SIG-M5 treated with dmso at 0.1 percent for 504 hours (cell line): ENCODE results near the gene CYTH1.

Experiments
- DNase-seq: peaks from one replicate; lab custom pipeline; 2025; ENCODE audit not compliant: unreplicated experiment; lab: John Stamatoyannopoulos, UW

The CYTH1 gene

GRCh38 chr17:78694805-78695531 is 87.1 kb downstream of the CYTH1 start:
- no peak for DNase-seq

DNA sequence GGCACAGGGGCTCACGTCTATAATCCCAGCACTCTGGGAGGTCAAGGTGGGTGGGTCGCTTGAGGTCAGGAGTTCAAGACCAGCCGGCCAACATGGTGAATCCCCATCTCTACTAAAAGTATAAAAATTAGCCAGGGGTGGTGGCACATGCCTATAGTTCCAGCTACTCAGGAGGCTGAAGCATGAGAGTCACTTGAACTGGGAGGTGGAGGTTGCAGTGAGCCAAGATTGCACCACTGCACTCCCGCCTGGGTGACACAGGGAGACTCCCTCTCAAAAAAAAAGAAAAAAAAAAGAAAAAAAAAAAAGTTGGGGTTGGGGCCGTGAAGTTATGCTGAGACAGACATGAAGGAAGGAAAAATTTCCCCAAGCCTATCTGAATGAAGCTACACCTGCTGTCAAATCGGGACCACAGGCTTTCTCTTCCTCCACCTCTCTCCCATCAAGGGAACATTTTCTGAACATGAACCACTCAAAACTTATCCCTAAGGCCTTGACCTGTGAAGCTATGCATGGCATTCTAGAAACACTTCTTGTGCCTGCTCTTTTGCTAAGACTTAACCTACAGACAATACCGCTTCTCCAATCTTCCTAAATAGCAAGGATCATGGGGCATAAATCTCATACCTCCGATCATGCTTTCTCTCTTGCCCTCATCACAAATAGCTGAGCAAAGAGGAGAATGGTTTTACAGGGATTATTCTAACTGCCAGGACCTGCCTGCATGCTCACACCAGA is 88.6 kb downstream of the CYTH1 start:
- DNase-seq = no peak

DNA sequence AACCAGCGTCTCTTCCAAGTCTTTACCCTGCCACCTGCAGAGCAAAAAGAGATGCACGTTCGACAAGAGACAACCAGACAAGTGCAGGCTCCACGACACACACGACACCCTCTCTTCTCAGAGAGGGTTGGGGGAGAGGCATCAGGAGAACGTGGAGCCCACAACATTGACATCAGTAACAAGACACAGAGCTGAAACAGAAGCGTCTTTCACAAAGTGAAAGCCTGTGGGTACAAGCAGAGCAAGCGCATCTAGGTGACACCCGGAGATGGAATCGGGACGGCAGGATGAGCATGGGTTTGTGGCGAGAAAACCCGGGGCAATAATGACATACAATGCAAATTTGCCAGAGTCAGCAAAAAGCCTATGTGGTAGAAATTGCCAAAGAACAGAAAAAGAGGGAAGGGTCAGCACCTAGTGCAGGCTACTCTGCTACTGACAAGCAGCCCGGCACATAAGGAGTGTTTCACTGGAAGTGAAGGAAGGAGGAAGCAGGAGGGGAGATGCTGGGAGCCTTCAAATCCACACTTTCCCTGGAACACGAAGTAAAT is 89.5 kb downstream of the CYTH1 start:
- DNase-seq = no peak

DNA sequence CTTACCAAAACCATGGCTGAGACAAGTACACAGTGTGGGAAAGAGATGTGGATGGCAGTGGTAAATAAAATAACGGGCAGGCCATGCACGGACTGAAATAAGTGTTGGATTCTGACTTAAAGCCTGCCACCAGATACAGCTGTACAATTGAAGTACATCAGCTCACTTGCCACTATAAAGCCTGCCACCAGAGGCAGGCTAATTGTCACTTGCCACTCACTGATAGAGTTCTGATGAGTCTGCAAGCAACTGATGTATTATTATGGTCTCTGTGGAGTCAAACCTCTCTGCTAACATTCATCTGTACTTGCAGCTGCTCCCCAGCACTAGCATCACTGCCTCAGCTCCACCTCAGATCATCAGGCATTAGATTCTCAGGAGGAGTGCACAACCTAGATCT is 93.0 kb downstream of the CYTH1 start:
- no peak for DNase-seq

GRCh38 chr17:78687944-78688343 is 94.1 kb downstream of the CYTH1 start:
- DNase-seq = no peak

GRCh38 chr17:78687125-78687524 is 94.9 kb downstream of the CYTH1 start:
- DNase-seq = no peak

GRCh38 chr17:78684026-78684425 is 98.0 kb downstream of the CYTH1 start:
- no peak for DNase-seq

DNA sequence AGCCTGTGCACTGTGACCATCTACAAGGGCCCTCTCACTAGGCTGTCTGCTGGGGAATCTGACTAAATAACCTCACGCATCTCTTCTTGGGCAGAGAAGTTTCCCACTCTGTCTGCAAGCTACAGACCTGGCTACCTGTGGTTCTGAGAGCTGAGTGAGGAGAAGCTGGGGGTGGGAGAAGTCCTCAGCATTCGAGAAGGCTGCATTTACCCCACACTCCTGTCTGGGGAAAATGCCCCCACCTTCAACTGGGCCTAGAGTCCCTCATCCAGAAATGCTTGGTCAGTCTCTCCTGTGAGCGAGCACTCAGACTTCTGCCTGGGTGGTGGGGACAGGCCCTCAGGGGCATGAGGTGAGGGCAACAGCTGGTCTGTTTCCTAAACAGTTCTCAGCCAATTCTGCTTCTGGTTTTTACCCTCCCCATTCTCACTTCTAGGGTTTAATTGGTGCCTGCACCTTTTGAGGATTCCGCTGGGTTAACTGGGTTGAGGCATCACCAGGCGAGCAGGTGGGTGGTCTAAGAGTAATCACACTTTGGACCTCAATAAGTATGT is 98.6 kb downstream of the CYTH1 start:
- DNase-seq = no peak

- DNase-seq = no peak
Measured at GRCh38 chr17:78682363-78682762, 99.7 kb downstream of the CYTH1 start.

DNA sequence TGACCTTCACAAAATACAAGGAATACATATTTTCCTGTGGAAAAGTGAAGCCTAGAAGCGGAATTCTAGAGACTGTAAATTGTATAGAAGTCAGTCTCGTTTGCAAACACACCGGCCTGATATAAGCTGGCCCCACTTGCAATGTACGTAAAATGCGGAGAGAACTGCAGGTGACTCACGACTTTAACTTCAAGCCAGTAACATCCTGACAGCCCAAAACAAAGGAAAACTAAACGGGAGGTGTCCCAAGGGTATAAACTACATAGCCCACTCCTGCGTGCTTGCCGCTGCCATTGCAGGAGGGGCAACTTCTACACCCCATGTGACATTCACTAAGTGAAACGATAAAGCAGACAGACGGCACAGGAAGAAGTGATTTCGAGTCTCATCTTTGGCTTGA is 101.6 kb downstream of the CYTH1 start:
- no peak for DNase-seq

DNA sequence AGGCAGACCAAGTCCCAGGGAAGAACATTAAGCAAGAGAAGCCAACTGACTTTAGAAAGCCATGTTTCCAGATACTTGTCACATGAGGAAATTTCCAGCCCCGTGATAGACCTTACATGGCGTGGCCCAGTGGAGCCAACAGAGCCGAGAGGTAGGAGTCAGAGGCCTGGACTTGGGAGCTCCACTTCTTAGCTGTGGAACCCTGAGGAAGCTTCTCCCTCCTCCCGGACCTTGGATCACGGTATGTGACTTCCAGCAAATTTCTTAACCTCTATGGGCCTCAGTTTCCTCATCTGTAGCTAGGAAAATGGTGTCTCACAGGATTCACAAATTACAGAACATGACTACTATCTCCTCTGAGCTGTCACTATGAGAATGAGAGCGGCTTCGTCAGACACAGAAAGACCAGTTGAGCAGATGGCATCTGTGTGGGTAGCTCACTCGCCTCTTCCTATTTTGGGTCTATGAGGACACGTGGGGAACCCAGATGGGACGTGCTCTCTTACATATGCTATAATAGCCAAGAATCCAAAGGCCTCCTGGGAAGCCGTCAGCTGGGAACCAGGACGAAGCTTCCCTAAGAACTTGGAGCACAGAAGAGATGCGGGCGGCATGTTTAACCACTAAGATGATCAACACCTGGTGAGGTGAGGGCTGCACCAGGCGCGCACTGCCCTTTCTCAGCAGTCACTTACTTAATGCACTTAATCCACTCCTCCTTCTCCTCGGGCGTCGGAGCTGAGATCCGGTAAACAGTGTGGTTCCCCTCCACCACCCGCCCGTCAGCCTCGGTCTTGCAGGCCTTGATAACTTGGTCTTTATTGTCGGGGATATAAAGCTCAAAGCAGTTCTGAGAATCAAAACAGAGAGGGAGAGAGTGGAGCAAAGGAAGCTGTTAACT is 102.3 kb downstream of the CYTH1 start:
- no peak for DNase-seq

DNA sequence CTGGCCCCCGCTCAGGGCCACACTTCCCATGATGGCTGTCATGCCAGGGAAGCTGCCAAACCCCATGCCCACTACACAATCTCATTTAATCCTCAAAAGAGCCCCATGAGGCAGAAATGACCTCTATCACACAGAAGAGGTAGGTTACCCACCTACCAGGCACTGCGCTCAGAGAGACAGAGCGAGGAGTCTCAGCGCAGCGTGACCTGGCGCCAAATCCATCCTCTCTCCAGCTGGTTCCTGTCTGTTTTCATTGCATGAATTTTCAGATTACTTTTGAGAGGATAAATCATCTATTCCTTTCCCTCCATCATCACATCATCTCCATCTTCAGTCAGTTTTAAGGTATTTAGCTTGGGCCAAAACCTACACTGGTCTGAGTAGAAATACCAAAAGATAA is 103.4 kb downstream of the CYTH1 start:
- DNase-seq = no peak

- no peak for DNase-seq
Measured at GRCh38 chr17:78678222-78678557, 103.9 kb downstream of the CYTH1 start.

DNA sequence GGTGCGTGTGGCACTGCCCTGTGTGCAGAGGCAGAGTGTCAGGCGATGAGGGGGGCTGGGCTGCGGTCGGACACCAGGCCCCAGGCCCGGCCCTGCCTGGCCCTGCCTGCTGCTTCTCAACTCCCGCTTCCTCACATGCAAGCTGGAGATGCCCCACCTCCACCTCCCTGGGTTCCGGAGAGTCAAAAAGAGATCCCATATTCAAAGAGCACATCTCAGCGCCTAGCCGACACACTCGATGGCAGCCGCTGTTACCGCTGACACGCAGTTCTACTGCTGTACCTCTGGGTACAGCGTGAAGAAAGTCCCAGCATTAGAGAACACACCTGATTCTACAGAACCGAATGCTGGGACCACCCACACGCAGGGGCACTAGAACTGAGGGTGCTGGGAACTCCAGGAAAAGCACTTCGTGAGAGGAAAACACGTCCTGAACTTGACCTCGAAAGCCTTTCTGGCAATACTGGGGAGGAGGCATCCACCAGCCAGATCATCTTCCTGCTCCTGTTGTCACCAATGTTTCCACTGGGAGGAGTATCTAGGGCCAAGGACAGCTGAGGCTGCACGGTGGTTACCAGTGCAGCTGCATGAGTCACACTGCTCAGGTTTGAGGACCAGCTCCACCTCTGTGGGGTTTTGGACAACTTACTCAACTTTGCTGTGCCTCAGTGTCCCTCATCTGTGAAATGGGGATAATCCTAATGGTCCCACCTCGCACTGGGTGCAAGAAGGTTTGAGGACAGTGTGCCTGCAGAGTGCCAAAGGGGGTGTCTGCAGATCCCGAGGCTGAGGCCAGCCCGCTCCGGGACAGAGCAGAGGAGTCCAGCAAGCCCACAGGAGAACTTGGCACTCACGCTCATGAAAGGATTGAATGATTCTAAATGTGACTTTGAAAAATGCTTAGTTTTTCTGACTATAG is 104.5 kb downstream of the CYTH1 start:
- no peak for DNase-seq

DNA sequence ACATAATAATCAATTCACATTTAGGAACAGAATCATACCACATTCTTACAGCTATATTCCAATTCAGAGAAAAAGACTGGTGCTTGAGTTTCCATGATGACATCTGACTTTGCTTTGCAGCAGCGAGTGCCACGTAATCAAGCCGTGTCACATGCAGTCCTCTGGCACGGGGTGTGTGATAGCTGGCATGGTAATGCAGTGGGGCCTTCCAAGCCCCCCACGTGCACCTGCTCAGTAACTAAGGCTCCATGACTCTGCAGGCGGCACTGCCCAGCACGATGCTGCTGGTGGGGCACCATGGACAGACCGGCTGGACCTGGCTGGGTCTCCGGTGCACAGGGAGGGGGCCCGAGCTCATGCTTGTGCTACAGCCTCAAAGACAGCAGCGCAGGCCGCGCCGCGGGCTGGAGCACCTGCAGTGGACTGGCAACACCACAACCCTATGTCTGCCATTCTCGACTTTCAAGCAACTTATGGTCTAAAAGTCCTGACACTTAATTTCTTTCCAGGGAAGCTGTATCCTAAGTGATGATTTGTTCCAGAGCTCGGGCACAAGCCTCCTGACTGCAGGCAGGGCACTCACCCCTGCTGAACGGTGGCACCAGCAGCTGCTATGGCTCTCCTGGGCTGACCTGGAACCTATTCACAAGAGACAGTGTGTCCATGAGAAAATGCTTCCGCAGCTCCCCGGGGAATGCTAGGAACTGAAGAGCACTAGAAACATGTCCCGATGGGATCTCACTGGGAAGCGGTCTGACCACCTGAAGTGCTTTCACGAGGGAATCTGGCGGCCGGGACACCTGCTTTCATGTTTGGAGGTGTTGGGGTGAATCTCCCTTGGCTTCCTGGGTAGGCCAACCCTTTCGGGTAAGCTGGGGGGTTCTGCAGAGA is 105.4 kb downstream of the CYTH1 start:
- DNase-seq = no peak

GRCh38 chr17:78675836-78676235 is 106.2 kb downstream of the CYTH1 start:
- no peak for DNase-seq

GRCh38 chr17:78675316-78675616 is 106.8 kb downstream of the CYTH1 start:
- DNase-seq = no peak

DNA sequence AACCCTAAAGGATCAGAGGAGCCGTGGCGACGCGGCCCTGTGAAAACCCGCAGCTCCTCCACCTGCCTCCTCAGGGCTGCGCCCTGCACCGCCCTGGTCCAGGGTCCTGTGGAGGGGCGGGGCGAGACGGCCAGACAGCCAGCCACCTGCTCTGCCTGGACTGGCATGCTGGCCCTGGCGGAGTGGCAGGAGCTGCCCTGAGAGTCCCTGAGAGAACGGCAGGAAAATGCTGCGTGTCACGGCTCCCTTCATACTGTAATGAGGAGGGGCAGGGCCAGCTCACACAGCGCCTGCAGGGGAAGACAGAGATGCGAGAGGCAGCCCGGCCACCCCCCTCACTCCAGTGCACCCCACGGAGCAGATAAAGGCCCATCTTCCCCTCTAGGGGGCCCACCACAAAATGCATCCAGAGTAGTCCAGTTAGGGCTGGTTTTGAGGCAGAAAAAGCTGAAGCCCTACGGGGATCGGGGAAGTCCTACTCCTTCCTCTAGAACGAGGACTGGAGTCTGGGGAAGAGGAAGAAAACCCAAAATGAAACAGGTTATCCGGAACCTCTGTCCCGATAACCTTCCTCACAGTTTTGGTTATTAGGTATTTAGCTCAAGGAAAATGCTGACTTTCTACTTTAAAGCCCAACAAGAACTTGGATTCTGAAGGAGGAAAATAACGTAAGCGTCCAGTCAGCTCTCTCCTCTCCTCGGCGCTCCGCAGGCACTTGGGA is 107.3 kb downstream of the CYTH1 start:
- DNase-seq = no peak

- DNase-seq = no peak
Measured at GRCh38 chr17:78674156-78674555, 107.9 kb downstream of the CYTH1 start.
